Astrocyte of the cerebellum (primary cell): ENCODE measurements around the gene ATF6B.

Experiments
- DNase-seq: peaks from one replicate; pipeline ENCODE4 v3.0.0-alpha.2; 2011; ENCODE audit warnings: low read depth
- H3K4me3 ChIP-seq: 2 replicates; pipeline ENCODE4 v1.5.1; 2011; ENCODE audit warnings: mild to moderate bottlenecking, low read depth, low read length, moderate library complexity
- in situ Hi-C: cut with HindIII; loops from 2 replicates; pipeline ENCODE4 v1.10.0; 2017; ENCODE audit warnings: low sequenced_read_pairs
- TF ChIP-seq, protein P1 (sequence below): IDR thresholded peaks from 2 replicates; pipeline ENCODE4 v1.5.1; 2012; ENCODE audit warnings: low read length, low read depth, moderate library complexity, mild to moderate bottlenecking; ENCODE audit errors: missing control alignments

The ATF6B gene

GRCh38 chr6:32127717-32128592 is at the start of gene ATF6B:
TSS of gene ATF6B (minus strand) at chr6:32128246. CDS start at chr6:32128207, 39 bp downstream.
- TF ChIP-seq, protein P1, sequence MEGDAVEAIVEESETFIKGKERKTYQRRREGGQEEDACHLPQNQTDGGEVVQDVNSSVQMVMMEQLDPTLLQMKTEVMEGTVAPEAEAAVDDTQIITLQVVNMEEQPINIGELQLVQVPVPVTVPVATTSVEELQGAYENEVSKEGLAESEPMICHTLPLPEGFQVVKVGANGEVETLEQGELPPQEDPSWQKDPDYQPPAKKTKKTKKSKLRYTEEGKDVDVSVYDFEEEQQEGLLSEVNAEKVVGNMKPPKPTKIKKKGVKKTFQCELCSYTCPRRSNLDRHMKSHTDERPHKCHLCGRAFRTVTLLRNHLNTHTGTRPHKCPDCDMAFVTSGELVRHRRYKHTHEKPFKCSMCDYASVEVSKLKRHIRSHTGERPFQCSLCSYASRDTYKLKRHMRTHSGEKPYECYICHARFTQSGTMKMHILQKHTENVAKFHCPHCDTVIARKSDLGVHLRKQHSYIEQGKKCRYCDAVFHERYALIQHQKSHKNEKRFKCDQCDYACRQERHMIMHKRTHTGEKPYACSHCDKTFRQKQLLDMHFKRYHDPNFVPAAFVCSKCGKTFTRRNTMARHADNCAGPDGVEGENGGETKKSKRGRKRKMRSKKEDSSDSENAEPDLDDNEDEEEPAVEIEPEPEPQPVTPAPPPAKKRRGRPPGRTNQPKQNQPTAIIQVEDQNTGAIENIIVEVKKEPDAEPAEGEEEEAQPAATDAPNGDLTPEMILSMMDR = no peak
- in situ Hi-C loops = loop anchor here (10.0 kb wide), 1 partner anchor 57 kb away; the partner anchor contains the start of gene AGER
- peak; percentile 99 for DNase-seq
- peak within 1 kb of the TSS; percentile 75 for H3K4me3 ChIP-seq

DNA sequence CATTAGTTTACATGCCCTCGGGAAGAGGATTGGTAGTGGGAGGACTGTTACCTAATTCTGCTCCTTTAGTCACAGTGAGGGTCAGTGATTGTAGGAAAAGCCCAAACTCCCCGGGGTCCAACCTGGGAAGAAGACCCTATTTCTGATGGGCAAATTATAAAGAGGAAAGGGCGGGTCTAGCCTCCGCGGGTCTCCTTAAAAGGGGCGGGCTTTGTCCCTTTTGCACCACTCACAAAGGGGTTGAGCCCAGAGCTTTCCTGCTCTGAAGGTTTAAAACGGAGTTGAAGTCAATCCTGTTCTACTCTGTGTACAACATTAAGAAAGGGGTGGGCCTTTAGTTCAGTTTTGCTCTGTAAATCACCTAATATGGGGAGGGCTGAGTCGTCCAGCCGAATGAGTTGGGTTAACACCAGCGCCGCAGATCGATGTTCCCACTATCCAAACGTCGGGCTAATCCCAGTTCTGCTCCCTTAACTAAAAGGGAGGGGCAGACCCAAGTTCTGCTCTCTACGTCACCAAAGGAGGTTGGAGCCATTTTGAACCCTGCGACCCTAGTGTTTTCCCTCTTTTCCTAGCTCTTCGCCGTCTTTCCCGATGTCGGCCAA is 49.2 kb upstream of the ATF6B start:
- H3K4me3 ChIP-seq = peak overlapping the region; percentile 100
- TF ChIP-seq, protein P1 = no peak
- DNase-seq = peak; percentile 24
- in situ Hi-C loops = no loop called here

DNA sequence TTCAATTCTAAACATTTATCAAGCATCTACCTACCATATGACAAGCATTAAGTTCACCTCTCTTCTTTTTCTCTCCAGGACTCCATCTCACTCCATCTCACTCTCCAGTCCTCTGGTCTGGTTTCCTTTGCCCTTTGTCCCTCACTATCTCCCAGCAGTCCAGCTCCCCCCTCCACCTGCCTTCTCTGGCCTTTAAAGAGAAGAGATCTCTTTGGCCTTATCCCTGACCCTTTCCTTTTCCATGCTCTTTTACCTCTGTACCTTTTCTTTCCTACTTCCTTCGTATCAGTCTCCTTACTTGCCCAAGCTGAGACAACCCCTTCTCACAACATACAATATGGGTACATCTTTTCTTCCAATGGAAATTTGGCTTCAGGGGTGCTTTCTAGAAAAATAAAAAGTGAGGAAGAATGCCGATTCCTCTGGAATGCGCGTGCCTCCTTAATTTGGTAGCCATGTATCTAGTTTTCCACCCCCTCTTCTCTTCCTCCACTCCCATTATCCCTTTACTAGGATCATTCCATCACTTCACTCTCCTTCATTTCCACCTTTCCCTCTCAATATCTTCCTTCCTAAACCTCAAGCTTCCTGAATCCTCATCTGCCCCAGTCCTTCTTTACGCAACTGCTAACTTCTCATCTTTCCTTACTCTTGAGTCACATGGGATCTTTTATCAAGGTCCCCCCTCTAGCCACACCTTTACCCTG is 48.6 kb upstream of the ATF6B start:
- in situ Hi-C loops = no loop called here
- H3K4me3 ChIP-seq = peak overlapping the region; percentile 100
- no peak for DNase-seq
- TF ChIP-seq, protein P1 = no peak

- peak within 1 kb of the TSS; percentile 100 for H3K4me3 ChIP-seq
- peak; percentile 95 for DNase-seq
- TF ChIP-seq, protein P1 = no peak
- in situ Hi-C loops = no loop called here
Measured at GRCh38 chr6:32175711-32176475, 47.8 kb upstream of the ATF6B start, which contains the start of gene AGPAT1. TSS of gene AGPAT1 (minus strand) at chr6:32176084. CDS start at chr6:32171496, 4,588 bp downstream.

- DNase-seq = no peak
- TF ChIP-seq, protein P1 = no peak
- H3K4me3 ChIP-seq = peak overlapping the region; percentile 100
- in situ Hi-C loops = no loop called here
Measured at GRCh38 chr6:32175322-32175710, 47.3 kb upstream of the ATF6B start.

- in situ Hi-C loops = no loop called here
- TF ChIP-seq, protein P1 = no peak
- H3K4me3 ChIP-seq = no peak overlapping the region
- DNase-seq = no peak
Measured at GRCh38 chr6:32174416-32174815, 46.4 kb upstream of the ATF6B start.
